ENCODE measurements around the gene LPA. TPM values are rescaled to one million over a fixed set of nuclear protein-coding genes. Genes with fewer than 3 reads are reported as not detected.

The LPA gene
- total RNA-seq, 1 donor from 2014 or later, result 3.2 TPM

GRCh38 chr6:160500639-160501038 lies 163.4 kb downstream of the LPA start:
- DNase-seq (ENCODE audit: low spot score, unreplicated experiment), result no peak
- no peak for TF ChIP-seq CTCF (IDR thresholded peaks at IDR 0.05; ENCODE audit: unreplicated experiment)
- Mint-ChIP-seq H3K27ac (no peak overlapping the region), H3K4me1 (ENCODE audit: low read depth) (no peaks in the 10 kb centered on the region), H3K4me3 (ENCODE audit: low read depth) (no peak overlapping the region), H3K9me3 (ENCODE audit: low read depth) (peaks cover 16% of the 10 kb centered on the region), H3K36me3 (ENCODE audit: insufficient read depth) (peaks cover 4% of the 10 kb centered on the region), H3K27me3 (no peaks in the 10 kb centered on the region)

- Mint-ChIP-seq H3K9me3 (ENCODE audit: low read depth) (no peaks in the 10 kb centered on the region), H3K4me1 (ENCODE audit: low read depth) (no peaks in the 10 kb centered on the region), H3K36me3 (ENCODE audit: insufficient read depth) (peaks cover 2% of the 10 kb centered on the region), H3K27me3 (no peaks in the 10 kb centered on the region), H3K4me3 (ENCODE audit: low read depth) (no peak overlapping the region), H3K27ac (no peak overlapping the region)
- DNase-seq (ENCODE audit: low spot score, unreplicated experiment), result no peak
- TF ChIP-seq CTCF (IDR thresholded peaks at IDR 0.05; ENCODE audit: unreplicated experiment), result no peak
These were observed 169.5 kb downstream of the LPA start for GRCh38 chr6:160494576-160494975.

- H3K27ac Mint-ChIP-seq, result no peak overlapping the region
- H3K4me1 Mint-ChIP-seq (ENCODE audit: low read depth), result no peaks in the 10 kb centered on the region
- DNase-seq (ENCODE audit: low spot score, unreplicated experiment), result no peak
- no peak for TF ChIP-seq CTCF (IDR thresholded peaks at IDR 0.05; ENCODE audit: unreplicated experiment)
- H3K36me3 Mint-ChIP-seq (ENCODE audit: insufficient read depth), result no peaks in the 10 kb centered on the region
- H3K27me3 Mint-ChIP-seq, result no peaks in the 10 kb centered on the region
- H3K4me3 Mint-ChIP-seq (ENCODE audit: low read depth), result no peak overlapping the region
- no peaks in the 10 kb centered on the region for H3K9me3 Mint-ChIP-seq (ENCODE audit: low read depth)
These were observed 175.0 kb downstream of the LPA start for GRCh38 chr6:160489091-160489490.

- H3K4me1 Mint-ChIP-seq (ENCODE audit: low read depth), result no peaks in the 10 kb centered on the region
- H3K36me3 Mint-ChIP-seq (ENCODE audit: insufficient read depth), result peaks cover 6% of the 10 kb centered on the region
These were observed 177.0 kb downstream of the LPA start for GRCh38 chr6:160487116-160487515.

More at GRCh38 chr6:160487116-160487515, 177.0 kb downstream of the LPA start:
- H3K9me3 Mint-ChIP-seq (ENCODE audit: low read depth), result no peaks in the 10 kb centered on the region
- H3K27ac Mint-ChIP-seq, result no peak overlapping the region
- no peaks in the 10 kb centered on the region for H3K27me3 Mint-ChIP-seq
- TF ChIP-seq CTCF (IDR thresholded peaks at IDR 0.05; ENCODE audit: unreplicated experiment), result no peak
- no peak overlapping the region for H3K4me3 Mint-ChIP-seq (ENCODE audit: low read depth)
- no peak for DNase-seq (ENCODE audit: low spot score, unreplicated experiment)

Other genes starting within 250 kb of the LPA start
- gene PLG, start 38.0 kb upstream of the LPA start, total RNA-seq, result 1.9 TPM in 2 replicates

All from progenitor cell of endocrine pancreas (in vitro differentiated cells).